ENCODE data around the gene OR10A7.
"Not testable (repeated sequence)": the region's sequence is repeated elsewhere in the genome, so short reads cannot be mapped to it uniquely, and the experiment has no call there.

OR10A7 gene, protein sequence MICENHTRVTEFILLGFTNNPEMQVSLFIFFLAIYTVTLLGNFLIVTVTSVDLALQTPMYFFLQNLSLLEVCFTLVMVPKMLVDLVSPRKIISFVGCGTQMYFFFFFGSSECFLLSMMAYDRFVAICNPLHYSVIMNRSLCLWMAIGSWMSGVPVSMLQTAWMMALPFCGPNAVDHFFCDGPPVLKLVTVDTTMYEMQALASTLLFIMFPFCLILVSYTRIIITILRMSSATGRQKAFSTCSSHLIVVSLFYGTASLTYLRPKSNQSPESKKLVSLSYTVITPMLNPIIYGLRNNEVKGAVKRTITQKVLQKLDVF

DNA sequence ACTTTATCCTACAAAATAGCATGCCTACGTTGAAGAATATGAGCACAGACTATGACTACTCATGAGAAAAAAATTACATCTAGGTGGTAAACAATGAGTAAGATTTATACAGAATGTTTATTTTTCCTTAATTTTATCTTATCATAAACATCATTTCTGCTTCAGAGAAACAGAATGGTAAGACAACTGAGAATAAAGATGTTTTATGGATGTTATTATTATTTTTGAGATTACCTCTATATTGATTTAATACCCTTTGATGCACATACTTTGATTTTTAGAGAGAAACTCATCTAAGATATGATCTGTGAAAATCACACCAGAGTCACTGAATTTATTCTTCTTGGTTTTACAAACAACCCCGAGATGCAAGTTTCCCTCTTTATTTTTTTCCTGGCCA is at the start of gene OR10A7:
Gene OR10A7 (plus strand): TSS at position 301 of the 400 bp plus-strand sequence. CDS start 0 bp downstream, at position 301.
- no peaks in the 10 kb centered on the region for H3K36me3 ChIP-seq (ENCODE audit: control insufficient read depth, insufficient read depth, low read length)
- no peak within 1 kb of the TSS for H3K27ac ChIP-seq (ENCODE audit: low read length)
- no peak within 1 kb of the TSS for H3K4me3 ChIP-seq (ENCODE audit: low read length)
- H3K4me1 ChIP-seq (ENCODE audit: control insufficient read depth, insufficient read depth, low read length), result no peaks in the 10 kb centered on the region; the same call in 1 of the 2 replicates
- 100% methylated on average over 1 of the region's 2 CpGs for WGBS (ENCODE audit: insufficient coverage, insufficient read length)
- DNase-seq (ENCODE audit: low read depth, low spot score), result no peak
- H3K9me3 ChIP-seq (ENCODE audit: control insufficient read depth, insufficient read depth, low read length), result no peaks in the 10 kb centered on the region
- H3K27me3 ChIP-seq (ENCODE audit: control insufficient read depth, insufficient read depth, low read length), result no peaks in the 10 kb centered on the region; the same call in 1 of the 2 replicates

DNA sequence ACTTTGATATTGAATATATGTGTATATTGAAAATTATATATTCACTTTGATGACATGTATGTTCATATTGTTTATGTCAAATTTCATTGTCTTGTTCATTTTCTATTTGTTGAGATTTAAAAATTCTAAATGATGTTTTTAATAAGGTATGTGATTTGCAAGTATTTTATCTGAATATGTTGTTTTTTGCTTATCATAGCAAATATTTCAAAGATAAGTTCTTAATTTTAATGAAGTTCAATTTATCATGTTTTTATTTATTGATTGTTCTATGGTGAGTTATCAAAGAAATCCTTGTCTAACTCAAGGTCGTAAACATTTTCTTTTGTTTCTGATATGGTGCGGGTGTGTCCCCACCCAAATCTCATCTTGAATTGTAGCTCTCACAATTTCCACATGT is 49.4 kb upstream of the OR10A7 start:
- DNase-seq (ENCODE audit: low read depth, low spot score), result no peak
- H3K4me3 ChIP-seq (ENCODE audit: low read length), result no peak overlapping the region
- no peak overlapping the region for H3K27ac ChIP-seq (ENCODE audit: low read length)
- no CpG with 5 or more reads among the region's 2 CpGs for WGBS (ENCODE audit: insufficient coverage, insufficient read length)
- no peaks in the 10 kb centered on the region for H3K36me3 ChIP-seq (ENCODE audit: control insufficient read depth, insufficient read depth, low read length)
- H3K27me3 ChIP-seq (ENCODE audit: control insufficient read depth, insufficient read depth, low read length), result no peaks in the 10 kb centered on the region
- H3K4me1 ChIP-seq (ENCODE audit: control insufficient read depth, insufficient read depth, low read length), result peaks cover 1% of the 10 kb centered on the region; the same call in 1 of the 2 replicates
- no peaks in the 10 kb centered on the region; the same call in 1 of the 2 replicates for H3K9me3 ChIP-seq (ENCODE audit: control insufficient read depth, insufficient read depth, low read length)

DNA sequence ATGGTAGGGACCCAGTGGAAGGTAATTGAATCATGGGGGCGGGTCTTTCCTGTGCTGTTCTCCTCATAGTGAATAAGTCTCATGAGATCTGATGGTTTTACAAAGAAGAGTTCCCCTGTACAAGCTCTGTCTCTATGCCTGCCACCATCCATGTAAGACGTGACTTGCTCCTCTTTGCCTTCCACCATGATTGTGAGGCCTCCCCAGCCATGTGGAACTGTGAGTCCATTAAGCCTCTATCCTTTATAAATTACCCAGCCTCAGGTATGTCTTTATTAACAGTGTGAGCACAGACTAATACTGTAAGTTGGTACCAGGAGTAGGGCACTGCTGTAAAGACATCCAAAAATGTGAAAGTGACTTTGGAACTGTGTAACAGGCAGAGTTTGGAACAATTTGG is 49.0 kb upstream of the OR10A7 start:
- DNase-seq (ENCODE audit: low read depth, low spot score); H3K4me3 ChIP-seq (ENCODE audit: low read length); H3K9me3 ChIP-seq (ENCODE audit: control insufficient read depth, insufficient read depth, low read length); H3K27me3 ChIP-seq (ENCODE audit: control insufficient read depth, insufficient read depth, low read length); H3K36me3 ChIP-seq (ENCODE audit: control insufficient read depth, insufficient read depth, low read length); H3K27ac ChIP-seq (ENCODE audit: low read length); H3K4me1 ChIP-seq (ENCODE audit: control insufficient read depth, insufficient read depth, low read length): not testable (repeated sequence)
- no CpG with 5 or more reads among the region's 2 CpGs for WGBS (ENCODE audit: insufficient coverage, insufficient read length)

DNA sequence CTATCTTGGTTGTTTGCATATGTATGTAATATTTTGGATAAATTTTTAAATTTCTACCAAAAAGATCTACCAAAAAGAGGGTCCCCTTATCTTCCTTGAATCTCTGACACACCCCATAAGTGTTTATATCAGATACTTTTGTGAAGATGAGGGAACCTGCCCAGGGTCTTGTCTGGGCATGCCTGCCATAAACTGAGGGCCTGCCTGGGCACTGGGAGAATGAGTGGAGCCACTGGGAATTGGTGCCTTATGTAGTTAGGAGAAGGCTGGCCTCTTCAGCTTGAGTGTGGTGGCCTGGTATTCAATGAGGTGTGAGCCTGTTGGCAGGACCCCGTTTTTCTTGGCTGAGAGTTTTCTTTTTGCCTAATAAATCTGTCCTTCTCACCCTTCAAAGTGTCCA is 48.1 kb upstream of the OR10A7 start:
- H3K27me3 ChIP-seq (ENCODE audit: control insufficient read depth, insufficient read depth, low read length), result no peaks in the 10 kb centered on the region
- H3K4me3 ChIP-seq (ENCODE audit: low read length), result no peak overlapping the region
- no peaks in the 10 kb centered on the region; the same call in 1 of the 2 replicates for H3K9me3 ChIP-seq (ENCODE audit: control insufficient read depth, insufficient read depth, low read length)
- no peak for DNase-seq (ENCODE audit: low read depth, low spot score)
- H3K4me1 ChIP-seq (ENCODE audit: control insufficient read depth, insufficient read depth, low read length), result 0 out of 2 replicates have a peak, but pooled peaks cover 1% of the 10 kb centered on the region
- H3K27ac ChIP-seq (ENCODE audit: low read length), result no peak overlapping the region
- H3K36me3 ChIP-seq (ENCODE audit: control insufficient read depth, insufficient read depth, low read length), result no peaks in the 10 kb centered on the region
- no CpG with 5 or more reads among the region's 1 CpG for WGBS (ENCODE audit: insufficient coverage, insufficient read length)

DNA sequence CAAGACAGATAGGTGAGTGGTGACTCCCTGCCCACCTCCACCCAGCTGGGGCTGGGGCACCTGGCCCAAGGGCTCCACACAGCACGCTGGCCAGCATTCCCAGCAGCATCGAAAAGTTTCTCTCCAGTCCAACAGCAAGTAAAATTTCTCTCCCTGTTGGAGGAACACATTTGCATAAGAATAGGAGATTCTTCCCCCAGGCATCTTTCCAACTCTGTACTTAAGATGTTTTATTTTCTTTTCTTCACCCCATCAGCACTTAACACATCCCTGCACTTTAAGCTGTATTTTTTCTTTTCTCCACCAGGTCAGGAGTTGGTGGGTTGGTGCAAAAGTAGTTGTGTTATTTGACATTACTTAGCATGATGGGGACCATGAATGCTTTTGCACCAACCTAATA is 47.4 kb upstream of the OR10A7 start:
- WGBS (ENCODE audit: insufficient coverage, insufficient read length), result no CpG with 5 or more reads among the region's 2 CpGs
- H3K27me3 ChIP-seq (ENCODE audit: control insufficient read depth, insufficient read depth, low read length), result no peaks in the 10 kb centered on the region
- 0 out of 2 replicates have a peak, but pooled peaks cover 1% of the 10 kb centered on the region for H3K4me1 ChIP-seq (ENCODE audit: control insufficient read depth, insufficient read depth, low read length)
- no peak for DNase-seq (ENCODE audit: low read depth, low spot score)
- no peaks in the 10 kb centered on the region for H3K36me3 ChIP-seq (ENCODE audit: control insufficient read depth, insufficient read depth, low read length)
- H3K4me3 ChIP-seq (ENCODE audit: low read length), result no peak overlapping the region
- H3K9me3 ChIP-seq (ENCODE audit: control insufficient read depth, insufficient read depth, low read length), result no peaks in the 10 kb centered on the region; the same call in 1 of the 2 replicates
- H3K27ac ChIP-seq (ENCODE audit: low read length), result no peak overlapping the region

DNA sequence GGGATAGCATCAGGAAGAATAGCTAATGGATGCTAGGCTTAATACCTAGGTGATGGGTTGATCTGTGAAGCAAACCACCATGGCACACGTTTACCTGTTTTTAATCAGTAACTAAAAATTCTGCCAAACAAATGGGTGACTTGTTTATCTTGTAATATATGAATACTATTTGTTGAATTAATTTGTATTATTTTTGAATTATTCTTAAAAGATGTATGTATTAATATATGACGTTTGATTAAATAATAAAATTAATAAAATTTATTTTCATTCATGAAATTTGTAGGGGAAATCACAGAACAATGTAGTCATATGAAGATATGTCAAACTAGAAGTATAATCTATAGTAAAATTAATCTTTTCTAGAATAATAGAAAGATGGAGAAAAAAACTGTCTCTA is 32.3 kb upstream of the OR10A7 start:
- no peaks in the 10 kb centered on the region for H3K27me3 ChIP-seq (ENCODE audit: control insufficient read depth, insufficient read depth, low read length)
- H3K27ac ChIP-seq (ENCODE audit: low read length), result no peak overlapping the region
- H3K4me3 ChIP-seq (ENCODE audit: low read length), result no peak overlapping the region
- no peaks in the 10 kb centered on the region; the same call in 1 of the 2 replicates for H3K36me3 ChIP-seq (ENCODE audit: control insufficient read depth, insufficient read depth, low read length)
- no peak for DNase-seq (ENCODE audit: low read depth, low spot score)
- no peaks in the 10 kb centered on the region for H3K4me1 ChIP-seq (ENCODE audit: control insufficient read depth, insufficient read depth, low read length)
- WGBS (ENCODE audit: insufficient coverage, insufficient read length), result no CpG with 5 or more reads among the region's 2 CpGs
- H3K9me3 ChIP-seq (ENCODE audit: control insufficient read depth, insufficient read depth, low read length), result no peaks in the 10 kb centered on the region

DNA sequence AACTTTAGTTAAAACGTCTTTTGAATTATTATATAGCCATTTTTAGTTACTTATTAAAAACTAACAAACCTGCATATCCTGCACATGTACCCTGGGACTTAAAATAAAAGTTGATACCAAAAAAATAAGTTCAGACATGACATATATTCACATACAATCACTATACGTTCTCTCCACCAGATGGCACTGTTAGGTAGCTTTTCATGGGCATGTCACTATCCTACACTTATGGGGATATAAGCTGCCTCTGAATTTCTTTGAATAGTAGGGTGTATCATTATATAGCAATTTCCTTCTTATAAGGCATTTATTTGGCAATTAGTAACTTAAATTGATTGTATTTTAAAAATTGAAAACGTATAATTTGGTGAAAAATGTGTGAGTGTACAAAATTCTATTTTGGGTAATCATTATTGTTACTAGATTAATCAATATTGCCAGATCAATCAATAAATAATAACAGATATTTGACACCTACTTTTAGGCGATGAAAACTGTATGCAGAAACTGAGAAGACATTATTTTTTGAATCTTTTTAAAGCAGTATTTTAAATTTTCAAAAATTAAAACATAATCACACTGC is 31.8 kb upstream of the OR10A7 start:
- Histone ChIP-seq H3K4me1 (ENCODE audit: control insufficient read depth, insufficient read depth, low read length) (no peaks in the 10 kb centered on the region), H3K27ac (ENCODE audit: low read length) (no peak overlapping the region), H3K9me3 (ENCODE audit: control insufficient read depth, insufficient read depth, low read length) (no peaks in the 10 kb centered on the region), H3K4me3 (ENCODE audit: low read length) (no peak overlapping the region), H3K36me3 (ENCODE audit: control insufficient read depth, insufficient read depth, low read length) (no peaks in the 10 kb centered on the region; the same call in 1 of the 2 replicates), H3K27me3 (ENCODE audit: control insufficient read depth, insufficient read depth, low read length) (no peaks in the 10 kb centered on the region)
- 86% methylated on average over 1 of the region's 4 CpGs for WGBS (ENCODE audit: insufficient coverage, insufficient read length)
- DNase-seq (ENCODE audit: low read depth, low spot score), result peak; percentile 68

DNA sequence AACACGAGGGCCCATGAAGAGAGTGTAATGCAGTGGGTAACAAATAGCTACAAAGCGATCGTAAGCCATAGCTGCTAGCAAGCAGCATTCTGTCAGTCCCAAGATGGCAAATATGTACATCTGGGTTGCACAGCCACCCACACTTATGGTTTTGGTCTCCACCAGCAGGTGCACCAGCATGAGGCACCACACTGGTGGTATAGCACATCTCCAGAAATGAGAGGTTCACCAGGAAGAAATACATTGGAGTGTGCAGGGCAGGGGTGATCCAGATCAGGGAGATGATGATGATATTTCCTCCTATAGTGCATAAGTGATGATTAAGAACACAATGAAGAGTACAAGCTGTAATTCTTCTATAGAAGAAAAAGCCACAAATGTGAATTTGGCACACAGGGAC is 26.4 kb upstream of the OR10A7 start:
- Histone ChIP-seq H3K36me3 (ENCODE audit: control insufficient read depth, insufficient read depth, low read length) (no peaks in the 10 kb centered on the region; the same call in 1 of the 2 replicates), H3K27ac (ENCODE audit: low read length) (no peak overlapping the region), H3K27me3 (ENCODE audit: control insufficient read depth, insufficient read depth, low read length) (no peaks in the 10 kb centered on the region), H3K4me1 (ENCODE audit: control insufficient read depth, insufficient read depth, low read length) (no peaks in the 10 kb centered on the region), H3K9me3 (ENCODE audit: control insufficient read depth, insufficient read depth, low read length) (no peaks in the 10 kb centered on the region), H3K4me3 (ENCODE audit: low read length) (no peak overlapping the region)
- no peak for DNase-seq (ENCODE audit: low read depth, low spot score)
- no CpG with 5 or more reads among the region's 3 CpGs for WGBS (ENCODE audit: insufficient coverage, insufficient read length)

DNA sequence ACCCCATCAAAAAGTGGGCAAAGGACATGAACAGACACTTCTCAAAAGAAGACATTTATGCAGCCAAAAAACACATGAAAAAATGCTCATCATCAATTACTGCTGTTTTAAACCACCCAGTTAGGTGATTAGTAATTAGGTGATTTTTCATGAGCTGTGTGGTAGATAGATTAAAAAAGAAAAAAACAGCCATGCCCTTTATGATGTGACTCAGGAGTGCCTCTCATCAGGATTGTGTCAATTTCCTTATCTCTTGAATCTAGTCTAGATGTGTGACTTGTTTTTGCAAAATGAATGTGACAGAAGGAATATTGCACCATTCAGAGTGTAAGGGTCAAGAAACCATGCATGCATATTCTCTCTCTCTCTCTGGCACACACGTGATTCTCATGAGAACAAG is 5.7 kb downstream of the OR10A7 start:
- no CpG with 5 or more reads among the region's 1 CpG for WGBS (ENCODE audit: insufficient coverage, insufficient read length)
- Histone ChIP-seq H3K36me3 (ENCODE audit: control insufficient read depth, insufficient read depth, low read length) (no peaks in the 10 kb centered on the region), H3K27ac (ENCODE audit: low read length) (no peak overlapping the region), H3K27me3 (ENCODE audit: control insufficient read depth, insufficient read depth, low read length) (no peaks in the 10 kb centered on the region; the same call in 1 of the 2 replicates), H3K4me1 (ENCODE audit: control insufficient read depth, insufficient read depth, low read length) (no peaks in the 10 kb centered on the region; the same call in 1 of the 2 replicates), H3K4me3 (ENCODE audit: low read length) (no peak overlapping the region), H3K9me3 (ENCODE audit: control insufficient read depth, insufficient read depth, low read length) (no peaks in the 10 kb centered on the region)
- no peak for DNase-seq (ENCODE audit: low read depth, low spot score)

DNA sequence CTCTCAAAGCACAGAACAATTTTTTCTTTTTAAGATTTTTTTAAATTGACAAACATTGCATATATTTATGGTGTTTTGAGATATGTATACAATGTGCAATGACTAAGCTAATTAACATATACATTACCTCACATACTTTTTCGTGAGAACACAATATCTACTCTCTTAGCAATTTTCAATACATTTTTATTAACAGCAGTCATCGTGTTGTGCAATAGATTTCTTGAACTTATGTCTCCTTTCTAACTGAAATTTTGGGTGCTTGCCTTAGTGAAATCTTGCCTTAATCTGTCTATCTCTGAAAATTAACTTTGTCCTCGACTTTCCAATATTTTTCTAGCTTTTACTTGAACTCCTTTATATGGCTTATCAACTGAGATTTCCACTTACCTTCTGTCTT is 6.8 kb downstream of the OR10A7 start:
- Histone ChIP-seq H3K27ac (ENCODE audit: low read length) (no peak overlapping the region), H3K27me3 (ENCODE audit: control insufficient read depth, insufficient read depth, low read length) (no peaks in the 10 kb centered on the region; the same call in 1 of the 2 replicates), H3K4me1 (ENCODE audit: control insufficient read depth, insufficient read depth, low read length) (no peaks in the 10 kb centered on the region), H3K4me3 (ENCODE audit: low read length) (no peak overlapping the region), H3K36me3 (ENCODE audit: control insufficient read depth, insufficient read depth, low read length) (no peaks in the 10 kb centered on the region), H3K9me3 (ENCODE audit: control insufficient read depth, insufficient read depth, low read length) (no peaks in the 10 kb centered on the region)
- no CpG with 5 or more reads among the region's 3 CpGs for WGBS (ENCODE audit: insufficient coverage, insufficient read length)
- no peak for DNase-seq (ENCODE audit: low read depth, low spot score)

All from iPS DF 6.9 (cell line).